HepG2 (cell line): Measurements from ENCODE around the gene YY1. TPM values are rescaled to one million over a fixed set of nuclear protein-coding genes. Genes with fewer than 3 reads are reported as not detected.

Source experiments
- ARNTL ChIP-seq: sonication (generic); formaldehyde crosslinking; IDR thresholded peaks from 2 replicates; pipeline ENCODE4 v1.4.0; 2020; ENCODE audit warnings: mild to moderate bottlenecking, missing genetic modification reagents
- CENPX ChIP-seq: sonication (generic); formaldehyde crosslinking; IDR thresholded peaks from 2 replicates; pipeline ENCODE4 v1.9.0; 2021; ENCODE audit warnings: mild to moderate bottlenecking, missing genetic modification reagents, moderate library complexity
- HMG20B ChIP-seq: conservative IDR thresholded peaks from 2 replicates; pipeline ENCODE4 v1.6.1; 2016; ENCODE audit warnings: missing genetic modification reagents, missing compliant biosample characterization
- KLF13 ChIP-seq: sonication (generic); formaldehyde crosslinking; IDR thresholded peaks from 2 replicates; pipeline ENCODE4 v1.4.0; 2020; ENCODE audit warnings: mild to moderate bottlenecking, missing genetic modification reagents
- KLF9 ChIP-seq: IDR thresholded peaks from 2 replicates; pipeline ENCODE4 v1.6.1; 2016; ENCODE audit warnings: low read depth
- MBNL3 ChIP-seq: fragments of 250-450 bp; sonication (Bioruptor Pico); conservative IDR thresholded peaks from 2 replicates; pipeline ENCODE4 v1.8.0; 2022; ENCODE audit warnings: mild to moderate bottlenecking, inconsistent platforms
- MED13 ChIP-seq: sonication (generic); formaldehyde crosslinking; IDR thresholded peaks from 2 replicates; pipeline ENCODE4 v1.5.0; 2020; ENCODE audit warnings: missing genetic modification reagents
- MTF2 ChIP-seq: sonication (generic); formaldehyde crosslinking; IDR thresholded peaks from 2 replicates; pipeline ENCODE4 v1.5.0; 2020; ENCODE audit warnings: missing genetic modification reagents, borderline replicate concordance
- NFE2L1 ChIP-seq: sonication (generic); formaldehyde crosslinking; IDR thresholded peaks from 2 replicates; pipeline ENCODE4 v1.4.0; 2020; ENCODE audit warnings: missing genetic modification reagents, mild to moderate bottlenecking, borderline replicate concordance
- PAWR ChIP-seq: sonication (generic); formaldehyde crosslinking; IDR thresholded peaks from 2 replicates; pipeline ENCODE4 v1.4.0; 2020; ENCODE audit warnings: missing genetic modification reagents, mild to moderate bottlenecking, borderline replicate concordance
- POLR2AphosphoS5 ChIP-seq: IDR thresholded peaks from 2 replicates; pipeline ENCODE4 v1.6.1; 2012; ENCODE audit warnings: low read depth, low read length
- RAD21 ChIP-seq: fragments of 450-650 bp; formaldehyde crosslinking; IDR thresholded peaks from 2 replicates; pipeline ENCODE4 v1.5.0; 2020; ENCODE audit warnings: mild to moderate bottlenecking
- RBM22 ChIP-seq: fragments of 200-400 bp; formaldehyde crosslinking; optimal IDR thresholded peaks from 2 replicates; pipeline ENCODE3; 2017; ENCODE audit warnings: mild to moderate bottlenecking, low read length, moderate library complexity
- RFXAP ChIP-seq: sonication (generic); formaldehyde crosslinking; IDR thresholded peaks from 2 replicates; pipeline ENCODE4 v1.4.0; 2020; ENCODE audit warnings: missing genetic modification reagents, borderline replicate concordance
- SAP130 ChIP-seq: IDR thresholded peaks from 2 replicates; pipeline ENCODE4 v1.6.1; 2016; ENCODE audit warnings: low read depth
- STAG1 ChIP-seq: sonication (generic); formaldehyde crosslinking; IDR thresholded peaks from 2 replicates; pipeline ENCODE4 v1.4.0; 2020; ENCODE audit warnings: missing genetic modification reagents
- ZFP37 ChIP-seq: sonication (generic); formaldehyde crosslinking; IDR thresholded peaks from 2 replicates; pipeline ENCODE4 v1.4.0; 2020; ENCODE audit warnings: missing genetic modification reagents, borderline replicate concordance
- ZFP62 ChIP-seq: sonication (generic); formaldehyde crosslinking; IDR thresholded peaks from 2 replicates; pipeline ENCODE4 v1.4.0; 2020; ENCODE audit warnings: missing genetic modification reagents
- ZNF33B ChIP-seq: sonication (generic); formaldehyde crosslinking; IDR thresholded peaks from 2 replicates; pipeline ENCODE4 v1.5.1; 2020; ENCODE audit warnings: mild to moderate bottlenecking, missing genetic modification reagents
- ZNF605 ChIP-seq: sonication (generic); formaldehyde crosslinking; IDR thresholded peaks from 2 replicates; pipeline ENCODE4 v1.8.0; 2022; ENCODE audit warnings: mild to moderate bottlenecking, missing genetic modification reagents
- ZNF607 ChIP-seq: sonication (generic); formaldehyde crosslinking; IDR thresholded peaks from 2 replicates; pipeline ENCODE4 v1.5.1; 2020; ENCODE audit warnings: missing genetic modification reagents, mild to moderate bottlenecking, borderline replicate concordance
- ZNF629 ChIP-seq: sonication (generic); formaldehyde crosslinking; conservative IDR thresholded peaks from 2 replicates; pipeline ENCODE4 v1.5.0; 2020; ENCODE audit warnings: missing genetic modification reagents
- ZNF891 ChIP-seq: sonication (generic); formaldehyde crosslinking; IDR thresholded peaks from 2 replicates; pipeline ENCODE4 v1.5.0; 2020; ENCODE audit warnings: mild to moderate bottlenecking, missing genetic modification reagents
- polyA plus RNA-seq, 8 experiments: library from polyadenylated mRNA; depleted of rRNA in 3 of 8; stranded (reverse) in 7 of 8; unstranded in 1 of 8; fragments of >200 nt; fragmentation: Illumina TruSeq in 4 of 8; extraction: Trizol in 4 of 8; gene quantifications; 2 replicates each; pipeline versions ENCODE4 v1.2.1 to v1.2.3, GENCODE V29; 2011 to 2016; ENCODE audit warnings: low read depth in 4 of 8, missing spikeins in 1 of 8, mixed read lengths in 1 of 8; ENCODE audit not compliant: insufficient read depth in 1 of 8
- total RNA-seq, 5 experiments: library from RNA; depleted of rRNA; stranded (reverse); fragments of >200 nt; fragmentation: Illumina TruSeq; extraction: Trizol; gene quantifications; 2 replicates each; pipeline ENCODE4 v1.2.3, GENCODE V29; 2016; ENCODE audit warnings: low read depth in 1 of 5
- TF ChIP-seq, protein P1 (sequence below): sonication (generic); formaldehyde crosslinking; conservative IDR thresholded peaks from 2 replicates; pipeline ENCODE4 v1.8.0; 2022; ENCODE audit warnings: missing genetic modification reagents
- TF ChIP-seq, protein P2 (sequence below): sonication (generic); formaldehyde crosslinking; IDR thresholded peaks from 2 replicates; pipeline ENCODE4 v1.8.0; 2022; ENCODE audit warnings: mild to moderate bottlenecking, missing genetic modification reagents, moderate library complexity
- TF ChIP-seq, protein P3 (sequence below): sonication (generic); formaldehyde crosslinking; IDR thresholded peaks from 2 replicates; pipeline ENCODE4 v1.4.0; 2020; ENCODE audit warnings: mild to moderate bottlenecking, missing genetic modification reagents, borderline replicate concordance
- TF ChIP-seq, protein P4 (sequence below): sonication (generic); formaldehyde crosslinking; IDR thresholded peaks from 2 replicates; pipeline ENCODE4 v1.8.1; 2023; ENCODE audit warnings: mild to moderate bottlenecking, missing genetic modification reagents

The YY1 gene
- total and polyA plus RNA-seq, 2 of the 13 experiments (the other 11 are each of a cell fraction or from before 2014, with no cell fraction given) = 29.4 to 68.1 TPM

DNA sequence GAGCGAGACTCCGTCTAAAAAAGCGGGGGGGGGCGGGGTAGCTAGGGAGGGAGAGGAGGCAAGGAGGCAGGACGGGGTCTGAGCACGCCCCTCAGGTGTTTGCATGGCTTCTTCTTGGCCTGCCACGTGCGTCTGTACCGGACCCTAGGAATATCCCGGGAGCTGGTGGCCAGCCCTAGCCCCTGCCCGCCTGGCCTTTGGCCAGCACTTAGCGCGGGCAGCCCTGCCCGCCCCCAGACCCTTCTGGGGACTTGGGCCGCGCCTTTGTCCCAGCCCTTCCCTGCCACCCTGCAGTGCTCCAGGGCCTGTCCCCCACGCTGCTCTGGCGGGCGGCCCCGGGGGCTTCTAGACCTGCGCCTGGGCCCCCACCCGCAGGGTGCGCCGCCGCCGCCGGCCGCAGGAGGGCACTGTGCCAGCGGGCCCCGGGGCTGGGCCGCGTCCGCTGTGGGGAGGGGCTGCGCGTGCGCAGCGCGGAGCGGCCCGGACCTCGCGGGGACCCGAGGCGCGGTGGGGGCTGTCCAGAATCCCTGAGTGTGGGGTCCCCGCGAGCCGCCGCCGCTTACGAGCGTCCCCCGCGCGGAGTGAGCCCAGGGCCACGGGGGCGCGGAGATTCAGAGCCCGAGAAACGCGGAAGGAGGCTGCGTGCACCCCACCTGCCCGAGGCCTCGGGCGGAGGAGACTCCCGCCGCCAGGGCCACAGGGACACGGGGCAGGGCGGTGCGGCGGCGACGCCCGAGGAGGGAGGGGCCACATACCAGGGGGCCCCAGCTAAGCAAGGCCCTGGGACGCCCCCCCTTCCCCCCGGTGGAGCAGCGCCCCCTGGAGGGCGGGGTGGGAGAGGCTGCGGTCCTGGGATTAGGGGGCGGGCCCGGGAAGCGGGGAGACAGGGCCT, 46.3 kb downstream of the YY1 start (continued):
- TF ChIP-seq ZNF607 = peak; percentile 90
- TF ChIP-seq, protein P1, sequence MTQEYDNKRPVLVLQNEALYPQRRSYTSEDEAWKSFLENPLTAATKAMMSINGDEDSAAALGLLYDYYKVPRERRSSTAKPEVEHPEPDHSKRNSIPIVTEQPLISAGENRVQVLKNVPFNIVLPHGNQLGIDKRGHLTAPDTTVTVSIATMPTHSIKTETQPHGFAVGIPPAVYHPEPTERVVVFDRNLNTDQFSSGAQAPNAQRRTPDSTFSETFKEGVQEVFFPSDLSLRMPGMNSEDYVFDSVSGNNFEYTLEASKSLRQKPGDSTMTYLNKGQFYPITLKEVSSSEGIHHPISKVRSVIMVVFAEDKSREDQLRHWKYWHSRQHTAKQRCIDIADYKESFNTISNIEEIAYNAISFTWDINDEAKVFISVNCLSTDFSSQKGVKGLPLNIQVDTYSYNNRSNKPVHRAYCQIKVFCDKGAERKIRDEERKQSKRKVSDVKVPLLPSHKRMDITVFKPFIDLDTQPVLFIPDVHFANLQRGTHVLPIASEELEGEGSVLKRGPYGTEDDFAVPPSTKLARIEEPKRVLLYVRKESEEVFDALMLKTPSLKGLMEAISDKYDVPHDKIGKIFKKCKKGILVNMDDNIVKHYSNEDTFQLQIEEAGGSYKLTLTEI (CRISPR knock-in tag) = no peak
- TF ChIP-seq NFE2L1 (CRISPR knock-in tag) = no peak
- TF ChIP-seq ZNF33B = peak; percentile 77; the same call in 1 of the 2 replicates
- peak; percentile 33; the same call in 1 of the 2 replicates for TF ChIP-seq ZNF629 (CRISPR knock-in tag)
- no peak for TF ChIP-seq ZFP62
- TF ChIP-seq PAWR = no peak
- TF ChIP-seq, protein P2, sequence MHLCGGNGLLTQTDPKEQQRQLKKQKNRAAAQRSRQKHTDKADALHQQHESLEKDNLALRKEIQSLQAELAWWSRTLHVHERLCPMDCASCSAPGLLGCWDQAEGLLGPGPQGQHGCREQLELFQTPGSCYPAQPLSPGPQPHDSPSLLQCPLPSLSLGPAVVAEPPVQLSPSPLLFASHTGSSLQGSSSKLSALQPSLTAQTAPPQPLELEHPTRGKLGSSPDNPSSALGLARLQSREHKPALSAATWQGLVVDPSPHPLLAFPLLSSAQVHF (CRISPR knock-in tag) = peak; percentile 86
- TF ChIP-seq MED13 (CRISPR knock-in tag) = peak; percentile 89; the same call in 1 of the 2 replicates
- no peak for TF ChIP-seq MBNL3 (CRISPR knock-in tag)
- peak; percentile 83 for TF ChIP-seq RAD21
- TF ChIP-seq ZFP37 (CRISPR knock-in tag) = no peak; the same call in 1 of the 2 replicates
- no peak for TF ChIP-seq HMG20B
- TF ChIP-seq KLF13 (CRISPR knock-in tag) = no peak
- TF ChIP-seq RFXAP (CRISPR knock-in tag) = no peak
- no peak for TF ChIP-seq CENPX
- peak; percentile 19; the same call in 1 of the 2 replicates for TF ChIP-seq POLR2AphosphoS5
- TF ChIP-seq ZNF891 (CRISPR knock-in tag) = peak; percentile 27; the same call in 1 of the 2 replicates
- TF ChIP-seq, protein P3, sequence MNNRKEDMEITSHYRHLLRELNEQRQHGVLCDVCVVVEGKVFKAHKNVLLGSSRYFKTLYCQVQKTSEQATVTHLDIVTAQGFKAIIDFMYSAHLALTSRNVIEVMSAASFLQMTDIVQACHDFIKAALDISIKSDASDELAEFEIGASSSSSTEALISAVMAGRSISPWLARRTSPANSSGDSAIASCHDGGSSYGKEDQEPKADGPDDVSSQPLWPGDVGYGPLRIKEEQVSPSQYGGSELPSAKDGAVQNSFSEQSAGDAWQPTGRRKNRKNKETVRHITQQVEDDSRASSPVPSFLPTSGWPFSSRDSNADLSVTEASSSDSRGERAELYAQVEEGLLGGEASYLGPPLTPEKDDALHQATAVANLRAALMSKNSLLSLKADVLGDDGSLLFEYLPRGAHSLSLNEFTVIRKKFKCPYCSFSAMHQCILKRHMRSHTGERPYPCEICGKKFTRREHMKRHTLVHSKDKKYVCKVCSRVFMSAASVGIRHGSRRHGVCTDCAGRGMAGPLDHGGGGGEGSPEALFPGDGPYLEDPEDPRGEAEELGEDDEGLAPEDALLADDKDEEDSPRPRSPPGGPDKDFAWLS (CRISPR knock-in tag) = no peak
- TF ChIP-seq SAP130 = peak; percentile 56; the same call in 1 of the 2 replicates
- 0 out of 2 replicates have a peak, but pooled peaks have one; percentile 34 for TF ChIP-seq MTF2 (CRISPR knock-in tag)
- peak; percentile 62 for TF ChIP-seq RBM22
- TF ChIP-seq, protein P4, sequence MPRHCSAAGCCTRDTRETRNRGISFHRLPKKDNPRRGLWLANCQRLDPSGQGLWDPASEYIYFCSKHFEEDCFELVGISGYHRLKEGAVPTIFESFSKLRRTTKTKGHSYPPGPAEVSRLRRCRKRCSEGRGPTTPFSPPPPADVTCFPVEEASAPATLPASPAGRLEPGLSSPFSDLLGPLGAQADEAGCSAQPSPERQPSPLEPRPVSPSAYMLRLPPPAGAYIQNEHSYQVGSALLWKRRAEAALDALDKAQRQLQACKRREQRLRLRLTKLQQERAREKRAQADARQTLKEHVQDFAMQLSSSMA = 0 out of 2 replicates have a peak, but pooled peaks have one; percentile 61
- TF ChIP-seq ZNF605 (CRISPR knock-in tag) = no peak
- 0 out of 2 replicates have a peak, but pooled peaks have one; percentile 30 for TF ChIP-seq ARNTL
- TF ChIP-seq STAG1 (CRISPR knock-in tag) = peak; percentile 39
- no peak for TF ChIP-seq KLF9 (CRISPR knock-in tag)
